RPMI8226 (cell line): ENCODE data around the gene ANKRD42.

ENCODE experiments used
- DNase-seq: peaks from one replicate; pipeline ENCODE4 v3.0.0-alpha.2; 2015

The ANKRD42 gene

DNA sequence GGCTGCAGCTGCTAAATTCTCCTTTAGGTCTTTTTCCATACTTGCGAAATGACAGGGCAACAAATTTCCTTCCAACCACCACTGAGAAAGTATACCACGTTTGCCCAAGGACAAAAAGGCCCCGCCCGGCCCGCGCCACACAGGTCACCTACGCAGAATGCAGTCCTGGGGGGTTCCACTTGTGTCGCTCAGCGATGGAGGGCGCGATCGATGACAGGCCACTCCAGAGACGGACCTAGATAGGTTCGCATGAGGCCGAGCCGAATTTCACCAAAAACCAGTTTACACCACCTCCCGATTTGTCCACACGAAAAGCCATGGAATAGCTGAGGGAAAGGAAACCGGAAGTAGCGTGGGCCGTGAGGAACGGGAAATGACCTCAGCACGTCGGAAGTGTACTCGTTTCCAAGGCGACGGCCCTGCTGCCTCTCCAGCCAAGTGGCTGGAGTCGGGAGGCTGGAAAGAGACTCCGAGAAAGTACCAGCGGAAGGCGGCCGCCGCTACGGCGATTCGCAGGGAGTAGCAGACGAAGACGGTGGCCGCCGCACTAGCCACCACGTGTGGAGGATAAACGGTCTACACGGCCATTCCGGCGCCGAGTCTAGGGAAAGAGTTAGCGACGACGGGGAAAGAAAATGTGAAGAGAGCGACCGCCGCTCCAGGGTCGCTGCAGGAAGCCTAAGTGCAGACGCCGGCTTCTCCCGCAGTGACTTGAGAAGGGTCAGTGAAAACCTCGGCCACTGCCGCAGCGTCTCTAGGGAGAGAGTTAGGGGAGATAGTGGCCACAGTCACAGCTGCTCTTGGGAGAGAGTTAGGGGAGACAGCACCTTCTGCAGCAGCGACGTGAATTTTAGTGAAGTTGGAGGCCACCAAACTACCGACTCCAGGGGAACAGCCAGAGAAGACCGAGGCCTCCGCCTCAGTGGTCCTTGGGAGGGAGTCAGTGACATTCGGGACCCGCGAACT lies at the start of gene ANKRD42:
Gene ANKRD42 (plus strand): TSS at position 398 of the 966 bp plus-strand sequence. CDS start 959 bp downstream, outside the sequence.
- peak; percentile 97 for DNase-seq

- no peak for DNase-seq
These were observed 45.6 kb upstream of the ANKRD42 start for GRCh38 chr11:83147895-83148294.

DNA sequence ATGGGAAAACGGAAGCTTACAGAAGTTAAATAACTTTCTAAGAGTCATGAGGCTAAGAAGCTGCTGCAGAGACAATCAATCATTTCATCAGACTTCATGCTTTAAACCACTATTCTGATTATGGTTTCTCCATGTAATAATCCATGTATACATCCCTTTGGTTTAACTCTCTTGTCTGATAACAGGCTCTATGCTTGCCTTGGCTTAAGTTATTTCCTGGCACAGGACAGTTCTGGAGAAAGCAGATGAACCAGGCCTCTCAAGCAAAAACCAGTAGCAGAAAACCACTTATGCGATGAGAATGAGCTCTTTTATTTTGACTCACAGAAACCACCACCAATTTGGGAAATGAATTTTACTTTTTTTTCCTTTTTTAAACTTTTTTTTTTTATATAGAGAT lies 43.1 kb upstream of the ANKRD42 start:
- DNase-seq = no peak

DNA sequence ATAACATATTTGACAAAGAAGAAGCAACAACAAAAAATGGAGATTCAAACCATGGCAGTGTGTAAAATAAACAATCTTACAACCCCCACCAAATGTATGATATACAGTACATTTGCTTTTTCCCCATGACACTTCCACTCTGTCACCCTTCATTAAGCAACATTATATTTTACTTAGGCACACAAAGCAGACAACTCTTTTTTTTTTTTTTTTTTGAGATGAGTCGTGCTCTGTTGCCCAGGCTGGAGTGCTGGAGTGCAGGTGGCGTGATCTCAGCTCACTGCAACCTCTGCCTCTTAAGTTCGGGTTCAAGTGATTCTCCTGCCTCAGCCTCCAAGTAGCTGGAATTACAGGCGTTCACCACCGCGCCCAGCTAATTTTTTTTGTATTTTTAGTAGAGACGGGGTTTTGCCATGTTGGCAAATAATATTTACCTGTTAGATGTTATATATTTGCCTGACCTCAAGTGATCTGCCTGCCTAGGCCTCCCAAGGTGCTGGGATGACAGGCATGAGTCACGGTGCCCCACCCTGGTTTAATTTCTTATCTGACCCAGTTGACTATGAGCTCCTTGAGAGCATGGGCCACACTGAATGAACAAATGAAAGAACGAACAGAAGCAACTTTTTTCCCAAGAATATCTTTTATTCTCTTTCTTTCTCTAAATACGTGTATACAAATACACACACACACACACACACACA lies 42.1 kb upstream of the ANKRD42 start:
- DNase-seq = no peak

DNA sequence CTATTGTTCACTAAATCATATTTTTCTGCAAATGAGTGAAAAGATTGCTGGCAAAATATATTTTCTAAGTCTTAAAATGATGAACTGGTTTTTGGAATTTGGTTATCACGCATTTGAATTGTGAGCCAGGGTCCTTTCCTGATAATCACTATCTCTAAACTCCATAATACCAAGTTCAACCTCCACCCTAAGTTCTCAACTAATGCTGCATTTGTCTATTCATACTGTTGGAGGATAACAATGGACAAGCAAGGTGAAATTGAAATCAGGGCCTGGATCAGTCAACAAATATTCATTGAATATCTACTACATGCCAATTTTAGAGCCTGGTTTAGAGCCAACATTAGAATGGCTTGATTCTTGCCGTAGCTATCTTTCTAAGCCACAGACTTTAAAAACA lies 41.2 kb upstream of the ANKRD42 start:
- no peak for DNase-seq

GRCh38 chr11:83153764-83154163 lies 39.7 kb upstream of the ANKRD42 start:
- DNase-seq = no peak

DNA sequence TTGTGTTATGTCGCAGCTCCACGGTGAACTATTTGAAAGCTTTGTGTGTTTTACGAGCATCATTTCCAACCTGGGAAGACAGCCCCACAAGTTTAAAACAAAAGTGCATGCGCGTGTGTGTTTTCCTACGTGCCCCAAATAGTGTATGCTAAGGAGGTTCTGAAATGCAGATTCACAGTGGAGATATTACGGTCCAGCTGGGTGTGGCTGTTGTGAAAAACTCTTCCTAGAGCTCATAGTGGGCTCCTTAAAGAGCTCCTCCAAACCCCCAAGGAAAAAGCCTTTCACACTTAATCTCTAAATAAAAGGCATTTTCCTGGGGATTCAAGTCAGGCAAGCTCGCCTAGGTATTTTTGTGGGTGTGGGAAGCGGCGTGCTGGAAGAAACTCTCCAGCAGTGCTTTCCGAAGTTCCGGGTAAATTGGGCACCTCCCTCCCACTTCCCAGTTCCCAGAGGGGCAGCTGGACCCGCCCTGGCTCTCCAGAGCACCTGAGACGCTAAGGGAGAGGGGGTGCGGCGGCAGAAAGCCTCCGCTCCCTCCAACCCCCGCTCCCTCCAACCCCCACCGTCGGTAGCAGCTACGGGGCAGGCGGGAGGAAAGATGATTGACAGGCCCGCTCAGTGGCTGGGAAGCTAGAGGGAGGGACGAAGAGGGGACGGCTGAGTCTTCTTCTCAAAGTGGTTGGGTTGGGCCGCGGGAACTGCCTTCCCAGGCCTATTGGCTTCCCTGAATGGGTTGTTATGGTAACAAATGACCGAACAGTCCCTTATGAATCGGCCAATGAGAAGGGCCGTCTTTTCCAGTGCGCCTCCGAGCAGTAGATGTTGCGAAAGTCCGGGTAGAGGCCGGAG lies 37.1 kb upstream of the ANKRD42 start:
- peak; percentile 100 for DNase-seq

DNA sequence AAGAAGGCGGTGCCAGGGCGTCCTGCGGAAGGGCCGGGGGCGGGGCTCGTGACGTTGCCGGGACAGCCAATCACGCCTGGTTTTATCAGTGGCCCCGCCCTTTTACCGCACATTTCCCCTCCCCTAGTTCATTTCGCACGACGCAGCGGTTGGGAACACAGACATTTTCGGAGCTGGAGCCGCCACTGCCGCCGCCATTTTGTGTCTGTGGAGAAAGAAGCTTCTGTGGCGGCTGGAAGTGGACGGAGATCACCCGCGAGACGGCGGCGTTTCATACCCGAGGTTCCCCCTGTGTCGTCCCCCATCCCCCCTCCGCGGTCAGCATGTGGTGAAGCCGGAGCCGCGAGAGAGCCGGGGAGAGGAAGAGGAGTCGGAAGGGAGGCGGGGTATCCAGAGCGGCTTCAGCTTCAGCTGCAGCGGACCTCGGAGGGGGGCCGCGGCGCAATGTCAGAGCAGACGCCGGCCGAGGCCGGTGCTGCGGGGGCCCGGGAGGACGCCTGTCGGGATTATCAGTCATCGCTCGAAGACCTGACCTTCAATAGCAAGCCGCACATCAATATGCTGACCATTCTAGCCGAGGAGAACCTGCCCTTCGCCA lies 36.4 kb upstream of the ANKRD42 start, which contains the start of gene PCF11:
Gene PCF11 (plus strand): TSS at position 136 of the 598 bp plus-strand sequence. CDS start 309 bp downstream, at position 445.
- no peak for DNase-seq

- peak; percentile 76 for DNase-seq
These were observed 35.7 kb upstream of the ANKRD42 start for GRCh38 chr11:83157594-83158356.

DNA sequence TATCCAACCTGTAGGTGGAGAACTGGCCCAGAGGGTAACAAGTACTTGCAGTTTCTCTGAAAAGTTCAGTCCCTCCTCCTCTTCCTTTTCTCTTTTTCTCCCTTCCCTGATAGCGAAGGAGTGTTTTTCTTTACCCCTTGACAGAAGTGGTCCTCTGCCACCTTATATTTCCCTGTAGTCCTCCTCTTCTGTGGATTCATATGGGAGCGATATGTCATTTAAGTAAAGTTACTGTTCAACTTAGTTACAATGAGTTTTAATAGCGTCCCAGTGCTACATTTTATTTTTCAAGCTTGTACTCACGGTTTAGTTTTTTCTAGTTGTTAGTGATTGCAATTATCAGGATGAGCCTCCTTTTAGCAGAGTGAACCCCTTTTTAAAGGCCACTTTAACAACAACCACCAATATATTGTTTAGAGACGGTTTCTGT lies 35.1 kb upstream of the ANKRD42 start:
- no peak for DNase-seq

DNA sequence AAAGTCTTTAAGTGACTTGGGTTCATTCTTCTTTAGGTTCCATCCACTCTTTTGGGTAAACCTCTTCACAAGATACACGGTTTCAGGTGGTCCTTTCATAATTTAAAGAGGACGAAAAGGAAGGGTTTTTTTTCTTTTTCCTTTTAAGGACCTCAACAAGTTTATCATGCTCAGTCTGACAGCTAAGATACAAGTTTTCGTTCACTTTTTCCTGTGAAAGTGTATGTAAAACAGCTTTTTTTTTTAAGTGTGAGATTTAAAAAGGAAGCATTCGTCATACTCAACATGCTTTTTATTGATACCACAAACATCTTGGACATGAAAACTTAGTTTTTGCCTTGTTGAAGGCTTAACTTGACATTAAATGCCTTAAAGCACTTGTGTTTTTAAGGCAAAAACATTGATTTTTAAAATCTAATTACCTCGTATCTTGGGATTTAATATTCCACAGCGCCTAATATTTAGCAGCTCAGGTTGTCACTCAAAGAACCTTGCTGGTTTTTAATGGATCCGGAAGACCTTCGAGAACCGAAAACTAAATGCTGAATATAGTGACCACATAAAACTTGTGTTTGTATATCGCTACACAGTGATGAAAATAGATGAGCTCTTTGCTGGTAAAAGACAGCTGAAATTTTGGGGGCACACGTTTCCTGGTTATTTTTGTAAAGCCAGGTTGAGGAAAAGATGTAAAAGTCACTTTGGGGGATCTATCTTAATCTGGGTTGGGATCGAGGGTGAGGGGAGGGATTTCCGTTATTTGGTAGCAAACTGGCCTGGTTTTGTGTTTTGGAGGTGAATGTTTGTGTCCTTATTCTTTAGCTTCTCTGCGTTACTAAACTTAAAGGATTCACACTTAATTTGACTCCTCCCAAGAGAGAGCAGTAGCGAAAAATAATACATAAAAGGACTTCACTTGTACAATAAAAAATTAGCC lies 34.3 kb upstream of the ANKRD42 start:
- DNase-seq = no peak

GRCh38 chr11:83159902-83160865 lies 33.3 kb upstream of the ANKRD42 start:
- peak; percentile 21 for DNase-seq

- no peak for DNase-seq
These were observed 31.8 kb upstream of the ANKRD42 start for GRCh38 chr11:83161610-83162199.

DNA sequence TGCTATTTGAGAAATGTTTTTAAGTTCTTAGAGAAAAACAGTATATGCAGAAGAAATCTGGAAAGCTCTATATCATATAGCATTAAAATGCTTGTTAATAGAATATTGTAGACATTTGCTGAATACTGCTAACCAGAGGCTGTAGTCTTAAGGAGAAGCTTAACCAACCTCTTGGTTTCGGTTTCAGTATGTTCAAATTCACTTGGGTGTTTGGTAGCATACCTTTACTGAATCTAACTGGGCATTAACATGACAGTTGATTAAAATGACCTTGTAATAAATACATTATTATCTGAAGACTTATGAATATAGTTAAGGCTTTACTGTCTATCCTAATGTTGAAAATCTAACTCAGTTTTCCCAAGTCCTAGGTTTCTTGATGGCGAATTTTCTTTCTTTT lies 31.1 kb upstream of the ANKRD42 start:
- peak; percentile 70 for DNase-seq

DNA sequence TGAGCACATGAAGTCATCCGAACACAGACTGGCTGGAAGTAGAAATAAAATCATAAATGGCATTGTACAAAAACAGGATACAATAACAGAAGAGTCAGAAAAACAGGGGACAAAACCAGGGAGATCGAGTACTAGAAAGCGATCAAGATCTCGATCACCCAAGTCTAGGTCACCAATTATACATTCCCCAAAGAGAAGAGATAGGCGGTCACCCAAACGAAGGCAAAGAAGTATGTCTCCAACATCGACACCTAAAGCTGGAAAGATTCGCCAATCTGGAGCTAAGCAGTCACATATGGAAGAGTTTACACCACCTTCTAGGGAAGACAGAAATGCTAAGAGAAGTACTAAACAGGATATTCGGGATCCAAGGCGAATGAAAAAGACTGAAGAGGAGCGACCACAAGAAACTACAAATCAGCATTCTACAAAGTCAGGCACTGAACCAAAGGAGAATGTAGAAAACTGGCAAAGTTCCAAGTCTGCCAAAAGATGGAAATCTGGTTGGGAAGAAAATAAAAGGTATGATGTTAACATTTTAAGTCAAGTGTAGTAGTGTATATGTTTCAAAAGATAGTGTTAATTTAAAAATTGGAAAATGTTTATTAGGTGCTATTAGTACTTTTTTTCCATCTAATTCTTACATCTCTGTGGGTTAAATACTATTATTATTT lies 27.2 kb upstream of the ANKRD42 start:
- no peak for DNase-seq

DNA sequence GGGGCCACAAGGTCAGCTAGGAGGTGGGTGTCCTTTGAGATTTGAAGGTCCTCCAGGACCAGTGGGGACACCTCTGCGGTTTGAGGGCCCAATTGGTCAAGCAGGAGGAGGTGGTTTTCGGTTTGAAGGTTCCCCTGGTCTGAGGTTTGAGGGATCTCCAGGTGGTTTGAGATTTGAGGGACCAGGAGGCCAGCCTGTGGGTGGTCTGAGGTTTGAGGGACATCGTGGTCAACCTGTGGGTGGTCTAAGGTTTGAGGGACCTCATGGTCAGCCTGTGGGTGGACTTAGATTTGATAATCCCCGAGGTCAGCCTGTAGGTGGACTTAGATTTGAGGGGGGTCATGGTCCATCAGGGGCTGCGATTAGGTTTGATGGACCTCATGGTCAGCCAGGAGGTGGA lies 24.8 kb upstream of the ANKRD42 start:
- no peak for DNase-seq

- no peak for DNase-seq
These were observed 22.6 kb upstream of the ANKRD42 start for GRCh38 chr11:83170865-83171264.

DNA sequence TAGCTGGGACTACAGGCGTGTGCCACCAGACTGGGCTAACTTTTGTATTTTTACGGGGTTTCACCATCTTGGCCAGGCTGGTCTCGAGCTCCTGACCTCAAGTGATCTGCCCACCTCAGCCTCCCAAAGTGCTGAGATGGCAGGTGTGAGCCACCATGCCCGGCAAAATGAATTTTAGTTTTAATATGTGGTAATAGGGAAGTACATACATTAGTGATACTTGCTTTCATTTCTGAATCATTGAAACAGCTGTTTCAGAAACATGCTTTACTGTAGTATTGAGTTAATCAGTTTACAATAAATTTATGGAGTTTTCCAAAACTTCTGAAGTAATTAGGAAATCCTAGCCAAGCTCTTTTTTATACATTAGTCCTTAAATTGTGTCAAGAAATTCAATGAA lies 21.0 kb upstream of the ANKRD42 start:
- peak; percentile 29 for DNase-seq
